PC-9 (cell line): ENCODE results near the gene PHLPP2. TPM values are rescaled to one million over a fixed set of nuclear protein-coding genes. Genes with fewer than 3 reads are reported as not detected.

Experiments
- BruUV-seq: library from RNA; stranded (reverse); fragments of 400-500 nt; replicated peaks from 2 replicates; lab custom pipeline; 2021; lab: Mats Ljungman, UMichigan
- CTCF ChIA-PET: fragments of 300-600 bp; sonication (Branson Sonifier 250); formaldehyde crosslinking; loops from one replicate; lab custom pipeline; 2022; ENCODE audit warnings: antibody characterized with exemption; lab: Charles Lee
- POLR2A ChIA-PET: fragments of 300-600 bp; sonication (Branson Sonifier 250); formaldehyde crosslinking; loops from one replicate; lab custom pipeline; 2022; ENCODE audit warnings: antibody characterized with exemption; ENCODE audit not compliant: unreplicated experiment; lab: Charles Lee
- DNase-seq, 2 experiments: peaks; one replicate each; pipeline versions ENCODE4 v3.0.0 to v3.0.0-alpha.2; 2015 to 2022; ENCODE audit warnings: mixed read lengths in 1 of 2
- H2AFZ ChIP-seq: fragments of 200-600 bp; sonication (generic); 2 replicates; pipeline ENCODE4 v1.8.1; 2017; ENCODE audit warnings: antibody characterized with exemption
- H3F3A ChIP-seq: fragments of 200-600 bp; sonication (generic); 2 replicates; pipeline ENCODE4 v1.8.1; 2017; ENCODE audit warnings: antibody characterized with exemption, mild to moderate bottlenecking, low read depth; ENCODE audit not compliant: insufficient read depth
- H3K27ac ChIP-seq: fragments of 200-600 bp; sonication (generic); 2 replicates; pipeline ENCODE4 v1.6.1; 2016; ENCODE audit warnings: mixed run types
- H3K27me3 ChIP-seq: fragments of 200-600 bp; sonication (generic); 2 replicates; pipeline ENCODE4 v1.6.1; 2016; ENCODE audit warnings: low read depth, mixed run types; ENCODE audit not compliant: insufficient read depth
- H3K36me3 ChIP-seq: fragments of 200-600 bp; sonication (generic); 2 replicates; pipeline ENCODE4 v1.6.1; 2016; ENCODE audit warnings: low read depth, mixed run types
- H3K4me1 ChIP-seq: fragments of 200-600 bp; sonication (generic); replicated peaks from 2 replicates; pipeline ENCODE4 v1.6.1; 2016; ENCODE audit warnings: mixed run types; ENCODE audit not compliant: insufficient read depth
- H3K4me2 ChIP-seq: fragments of 200-600 bp; sonication (generic); 2 replicates; pipeline ENCODE4 v1.6.1; 2017; ENCODE audit warnings: mixed run types
- H3K4me3 ChIP-seq: fragments of 200-600 bp; sonication (generic); 2 replicates; pipeline ENCODE4 v1.6.1; 2016; ENCODE audit warnings: mixed run types
- H3K79me2 ChIP-seq: fragments of 200-600 bp; sonication (generic); 2 replicates; pipeline ENCODE4 v1.6.1; 2017; ENCODE audit warnings: low read depth, mixed run types
- H3K9me2 ChIP-seq: fragments of 200-600 bp; sonication (generic); 2 replicates; pipeline ENCODE4 v1.8.1; 2017; ENCODE audit warnings: mild to moderate bottlenecking; ENCODE audit not compliant: insufficient read depth
- H3K9me3 ChIP-seq: fragments of 200-600 bp; sonication (generic); 2 replicates; pipeline ENCODE4 v1.8.1; 2016; ENCODE audit warnings: low read depth; ENCODE audit not compliant: insufficient read depth
- H4K20me1 ChIP-seq: fragments of 200-600 bp; sonication (generic); 2 replicates; pipeline ENCODE4 v1.8.1; 2017; ENCODE audit not compliant: insufficient read depth
- CTCF ChIP-seq: fragments of 200-600 bp; sonication (generic); conservative IDR thresholded peaks from 2 replicates; pipeline ENCODE4 v1.6.1; 2017; ENCODE audit warnings: mixed run types, antibody characterized with exemption, mild to moderate bottlenecking, moderate library complexity
- EZH2 ChIP-seq: fragments of 200-600 bp; sonication (generic); IDR thresholded peaks from 2 replicates; pipeline ENCODE4 v1.8.0; 2017; ENCODE audit warnings: antibody characterized with exemption, low read depth
- intact Hi-C: fragments of 100-400 bp; cut with micrococcal nuclease; formaldehyde crosslinking; loops from one replicate; pipeline ENCODE4 v1.10.0; 2022; ENCODE audit not compliant: unreplicated experiment
- total RNA-seq: library from RNA; stranded (reverse); gene quantifications from 2 replicates; pipeline ENCODE4 v1.2.3, GENCODE V29; 2021

PHLPP2 gene
- total RNA-seq, 1 experiment from 2014 or later: 5.5 TPM

- Histone ChIP-seq H3K4me1 (no peaks in the 10 kb centered on the region), H3K27me3 (no peaks in the 10 kb centered on the region), H3K36me3 (no peaks in the 10 kb centered on the region; the same call in 1 of the 2 replicates), H3K4me3 (no peak overlapping the region), H3F3A (peaks cover 10% of the 10 kb centered on the region; the same call in 1 of the 2 replicates), H4K20me1 (no peaks in the 10 kb centered on the region), H3K9me2 (no peaks in the 10 kb centered on the region), H3K79me2 (no peaks in the 10 kb centered on the region), H2AFZ (no peak overlapping the region), H3K4me2 (no peak overlapping the region), H3K9me3 (no peaks in the 10 kb centered on the region), H3K27ac (no peak overlapping the region)
- CTCF ChIA-PET: no interaction called here
- intact Hi-C loops: no loop called here
- no TSS peak for BruUV-seq
- DNase-seq: no peak
- POLR2A ChIA-PET: no interaction called here
- no peak for TF ChIP-seq EZH2
Observed at GRCh38 chr16:71674229-71674628, 50.3 kb downstream of the PHLPP2 start.

DNA sequence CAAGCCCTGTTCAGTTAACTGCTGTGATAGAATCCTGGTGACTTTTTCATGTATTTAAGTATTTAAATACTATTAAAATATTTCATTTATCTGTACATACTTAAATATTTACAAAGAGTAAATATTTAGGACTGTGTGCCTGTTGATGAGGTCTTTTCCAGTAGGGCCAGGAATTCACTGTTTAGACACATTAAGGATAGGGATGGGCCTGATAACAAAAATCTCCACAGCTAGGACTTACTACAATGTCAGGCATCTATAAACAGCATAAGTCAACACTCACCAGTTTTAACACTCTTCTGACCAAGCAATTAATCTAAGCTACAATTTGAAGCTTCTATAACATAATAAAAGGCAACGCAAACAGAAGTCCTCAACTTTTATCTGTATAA lies 50.9 kb downstream of the PHLPP2 start:
- H3K79me2 ChIP-seq: no peaks in the 10 kb centered on the region
- TF ChIP-seq EZH2: no peak
- no peak for TF ChIP-seq CTCF
- H3K27me3 ChIP-seq: no peaks in the 10 kb centered on the region
- H2AFZ ChIP-seq: no peak overlapping the region
- H3K9me2 ChIP-seq: no peaks in the 10 kb centered on the region
- H3K4me3 ChIP-seq: no peak overlapping the region
- intact Hi-C loops: no loop called here
- CTCF ChIA-PET: no interaction called here
- no peaks in the 10 kb centered on the region for H3K9me3 ChIP-seq
- H3K36me3 ChIP-seq: no peaks in the 10 kb centered on the region; the same call in 1 of the 2 replicates
- BruUV-seq: no TSS peak
- POLR2A ChIA-PET: interaction anchor here (0.6 kb wide), 1 partner anchor 16 kb away, joined by 5 read pairs; no protein-coding TSS in a partner anchor
- no peaks in the 10 kb centered on the region for H4K20me1 ChIP-seq
- no peak for DNase-seq
- H3K27ac ChIP-seq: no peak overlapping the region
- H3K4me2 ChIP-seq: no peak overlapping the region
- no peaks in the 10 kb centered on the region for H3K4me1 ChIP-seq
- peaks cover 10% of the 10 kb centered on the region; the same call in 1 of the 2 replicates for H3F3A ChIP-seq

- Histone ChIP-seq H3K9me2 (no peaks in the 10 kb centered on the region), H3K36me3 (no peaks in the 10 kb centered on the region; the same call in 1 of the 2 replicates), H3K4me3 (no peak overlapping the region), H3K27me3 (no peaks in the 10 kb centered on the region), H4K20me1 (no peaks in the 10 kb centered on the region), H3K4me2 (no peak overlapping the region), H3K4me1 (no peaks in the 10 kb centered on the region), H2AFZ (no peak overlapping the region), H3F3A (peaks cover 10% of the 10 kb centered on the region; the same call in 1 of the 2 replicates), H3K9me3 (no peaks in the 10 kb centered on the region), H3K79me2 (no peaks in the 10 kb centered on the region), H3K27ac (no peak overlapping the region)
- no TSS peak for BruUV-seq
- ChIA-PET POLR2A (interaction anchor here (0.6 kb wide), 1 partner anchor 17 kb away, joined by 5 read pairs; no protein-coding TSS in a partner anchor), CTCF (no interaction called here)
- no peak for TF ChIP-seq CTCF
- TF ChIP-seq EZH2: no peak
- DNase-seq: no peak
- intact Hi-C loops: no loop called here
Observed at GRCh38 chr16:71672803-71673581, 51.5 kb downstream of the PHLPP2 start.
